OCI-LY3 (cell line): ENCODE measurements around the gene MKNK1.

Source experiments
- H2AFZ ChIP-seq: fragments of 200-600, 300-600 bp; shearing (Covaris generic); 2 replicates; pipeline ENCODE4 v1.6.0; 2014; ENCODE audit warnings: antibody characterized with exemption, low read depth, low read length
- H3K27ac ChIP-seq: fragments of 200-600, 300-600 bp; sonication (generic); 2 replicates; pipeline ENCODE4 v1.5.1; 2014; ENCODE audit warnings: mild to moderate bottlenecking, low read length, moderate library complexity, mixed read lengths
- H3K27me3 ChIP-seq: fragments of 200-600, 300-600 bp; sonication (generic); 2 replicates; pipeline ENCODE4 v1.6.1; 2014; ENCODE audit warnings: low read depth, low read length, mixed read lengths
- H3K36me3 ChIP-seq: fragments of 200-600, 300-600 bp; sonication (generic); replicated peaks from 2 replicates; pipeline ENCODE3; 2014; ENCODE audit warnings: low read depth, low read length, mixed read lengths
- H3K4me1 ChIP-seq: fragments of 300-600, 200-600 bp; sonication (generic); 2 replicates; pipeline ENCODE4 v1.6.1; 2014; ENCODE audit warnings: low read length, mixed read lengths
- H3K4me2 ChIP-seq: fragments of 200-600, 300-600 bp; sonication (generic); 2 replicates; pipeline ENCODE4 v1.6.1; 2014; ENCODE audit warnings: low read length, mixed read lengths
- H3K4me3 ChIP-seq: fragments of 300-600, 200-600 bp; sonication (generic); 2 replicates; pipeline ENCODE4 v1.5.1; 2014; ENCODE audit warnings: antibody characterized with exemption, mild to moderate bottlenecking, low read length, moderate library complexity
- H3K79me2 ChIP-seq: fragments of 300-600, 200-600 bp; shearing (Covaris generic); 2 replicates; pipeline ENCODE4 v1.6.1; 2014; ENCODE audit warnings: mild to moderate bottlenecking, low read length, mixed read lengths
- H3K9ac ChIP-seq: fragments of 300-600, 200-600 bp; shearing (Covaris generic); 2 replicates; pipeline ENCODE4 v1.6.0; 2014; ENCODE audit warnings: mild to moderate bottlenecking, low read length, moderate library complexity
- H3K9me3 ChIP-seq: fragments of 200-600, 300-600 bp; shearing (Covaris generic); 2 replicates; pipeline ENCODE4 v1.6.1; 2014; ENCODE audit warnings: low read length, mixed read lengths; ENCODE audit not compliant: insufficient read depth
- H4K20me1 ChIP-seq: fragments of 200-600, 300-600 bp; sonication (generic); 2 replicates; pipeline ENCODE4 v1.6.1; 2016; ENCODE audit warnings: low read length, mixed read lengths; ENCODE audit not compliant: insufficient read depth
- EZH2phosphoT487 ChIP-seq: fragments of 200-600 bp; shearing (Covaris generic); IDR thresholded peaks from 2 replicates; pipeline ENCODE4 v1.6.1; 2018; ENCODE audit warnings: antibody characterized with exemption, mixed run types, low read depth
- TF ChIP-seq, protein P1 (sequence below): fragments of 200-600, 300-600 bp; sonication (generic); IDR thresholded peaks from 2 replicates; pipeline ENCODE4 v1.5.1; 2014; ENCODE audit warnings: antibody characterized with exemption, low read length, low read depth

The MKNK1 gene

DNA sequence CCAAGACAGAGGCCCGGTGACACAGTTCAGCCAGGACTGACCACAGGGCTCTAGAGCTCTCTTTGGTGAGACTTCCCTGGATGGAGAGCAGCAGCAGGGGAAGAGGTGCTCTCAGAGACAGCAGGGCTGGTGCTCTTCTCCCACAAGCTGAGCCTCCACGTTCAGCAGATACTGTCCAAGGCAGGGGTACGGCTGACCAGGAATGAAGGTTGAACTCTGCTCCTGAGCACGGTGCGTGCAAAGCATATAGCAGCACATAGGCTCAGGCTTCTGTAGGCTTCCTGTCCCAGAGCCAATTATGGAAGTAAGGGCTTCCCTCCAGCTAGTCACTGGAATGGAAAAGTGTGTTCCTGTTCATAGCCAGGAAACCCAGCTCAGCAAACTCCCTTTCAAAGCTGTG lies 90.5 kb downstream of the MKNK1 start:
- Histone ChIP-seq H3K27me3 (no peaks in the 10 kb centered on the region), H3K4me3 (no peak overlapping the region), H3K27ac (no peak overlapping the region), H3K4me2 (no peak overlapping the region), H3K9ac (no peak overlapping the region), H4K20me1 (no peaks in the 10 kb centered on the region), H3K36me3 (no peaks in the 10 kb centered on the region), H2AFZ (no peak overlapping the region), H3K4me1 (peaks cover 5% of the 10 kb centered on the region; the same call in 1 of the 2 replicates), H3K9me3 (no peaks in the 10 kb centered on the region), H3K79me2 (no peaks in the 10 kb centered on the region)
- no peak for TF ChIP-seq EZH2phosphoT487
- TF ChIP-seq, protein P1, sequence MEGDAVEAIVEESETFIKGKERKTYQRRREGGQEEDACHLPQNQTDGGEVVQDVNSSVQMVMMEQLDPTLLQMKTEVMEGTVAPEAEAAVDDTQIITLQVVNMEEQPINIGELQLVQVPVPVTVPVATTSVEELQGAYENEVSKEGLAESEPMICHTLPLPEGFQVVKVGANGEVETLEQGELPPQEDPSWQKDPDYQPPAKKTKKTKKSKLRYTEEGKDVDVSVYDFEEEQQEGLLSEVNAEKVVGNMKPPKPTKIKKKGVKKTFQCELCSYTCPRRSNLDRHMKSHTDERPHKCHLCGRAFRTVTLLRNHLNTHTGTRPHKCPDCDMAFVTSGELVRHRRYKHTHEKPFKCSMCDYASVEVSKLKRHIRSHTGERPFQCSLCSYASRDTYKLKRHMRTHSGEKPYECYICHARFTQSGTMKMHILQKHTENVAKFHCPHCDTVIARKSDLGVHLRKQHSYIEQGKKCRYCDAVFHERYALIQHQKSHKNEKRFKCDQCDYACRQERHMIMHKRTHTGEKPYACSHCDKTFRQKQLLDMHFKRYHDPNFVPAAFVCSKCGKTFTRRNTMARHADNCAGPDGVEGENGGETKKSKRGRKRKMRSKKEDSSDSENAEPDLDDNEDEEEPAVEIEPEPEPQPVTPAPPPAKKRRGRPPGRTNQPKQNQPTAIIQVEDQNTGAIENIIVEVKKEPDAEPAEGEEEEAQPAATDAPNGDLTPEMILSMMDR, result no peak

DNA sequence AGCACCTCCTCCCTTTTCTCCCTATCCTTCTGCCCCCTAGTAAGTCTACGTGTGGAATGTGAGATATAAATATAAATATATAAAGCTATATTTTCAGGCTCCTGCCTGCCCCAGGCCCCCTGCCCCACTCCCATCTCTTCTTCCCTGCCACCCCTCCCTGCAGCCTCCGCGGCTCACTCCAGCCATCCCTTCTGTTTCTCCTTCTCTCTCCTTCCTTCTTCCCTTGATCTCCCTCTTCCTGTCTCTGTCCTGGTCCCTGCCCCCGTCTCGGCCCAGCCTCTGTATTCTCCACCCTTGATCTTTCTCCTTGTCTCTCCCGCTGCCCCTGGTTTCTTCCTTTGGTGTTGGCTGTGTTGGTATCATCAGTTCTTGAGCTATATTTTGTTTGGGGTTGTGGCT lies 91.3 kb downstream of the MKNK1 start:
- Histone ChIP-seq H3K27ac (no peak overlapping the region), H3K36me3 (no peaks in the 10 kb centered on the region), H3K9ac (no peak overlapping the region), H2AFZ (no peak overlapping the region), H3K27me3 (no peaks in the 10 kb centered on the region), H3K4me3 (no peak overlapping the region), H3K4me1 (peaks cover 5% of the 10 kb centered on the region; the same call in 1 of the 2 replicates), H4K20me1 (no peaks in the 10 kb centered on the region), H3K9me3 (no peaks in the 10 kb centered on the region), H3K4me2 (no peak overlapping the region), H3K79me2 (no peaks in the 10 kb centered on the region)
- TF ChIP-seq, protein P1, result no peak
- TF ChIP-seq EZH2phosphoT487, result no peak

DNA sequence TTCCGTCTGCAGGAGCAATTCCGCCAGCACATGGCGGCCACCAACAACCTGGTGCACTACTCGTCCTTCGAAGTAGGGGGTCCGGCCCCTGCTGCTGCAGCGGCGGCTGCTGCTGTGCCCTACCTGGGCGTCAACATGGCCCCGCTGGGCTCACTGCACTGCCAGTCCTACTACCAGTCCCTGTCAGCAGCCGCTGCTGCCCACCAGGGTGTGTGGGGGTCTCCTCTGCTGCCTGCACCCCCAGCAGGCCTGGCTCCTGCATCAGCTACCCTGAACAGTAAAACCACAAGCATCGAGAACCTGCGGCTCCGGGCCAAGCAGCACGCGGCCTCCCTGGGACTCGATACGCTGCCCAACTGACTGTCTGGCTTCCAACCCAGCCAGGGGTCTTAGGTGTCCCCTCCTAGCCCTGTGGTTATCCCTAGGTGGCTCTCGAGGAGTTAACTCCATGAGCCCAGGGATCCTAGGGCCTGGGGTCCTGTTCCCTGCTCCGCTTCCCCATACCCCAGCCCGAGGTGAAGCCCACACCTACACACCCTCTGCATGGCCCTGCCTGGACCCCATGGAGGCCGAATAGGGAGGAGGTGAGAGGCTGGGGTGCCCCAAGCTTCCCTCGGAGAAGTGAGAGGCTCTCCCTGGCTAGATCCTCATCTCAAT lies 91.8 kb downstream of the MKNK1 start:
- no peaks in the 10 kb centered on the region for H4K20me1 ChIP-seq
- no peak overlapping the region for H2AFZ ChIP-seq
- no peaks in the 10 kb centered on the region for H3K9me3 ChIP-seq
- no peak overlapping the region for H3K27ac ChIP-seq
- H3K36me3 ChIP-seq, result no peaks in the 10 kb centered on the region
- H3K4me2 ChIP-seq, result no peak overlapping the region
- H3K4me1 ChIP-seq, result peaks cover 5% of the 10 kb centered on the region; the same call in 1 of the 2 replicates
- H3K27me3 ChIP-seq, result no peaks in the 10 kb centered on the region
- H3K79me2 ChIP-seq, result no peaks in the 10 kb centered on the region
- H3K4me3 ChIP-seq, result no peak overlapping the region
- TF ChIP-seq, protein P1, result no peak
- TF ChIP-seq EZH2phosphoT487, result no peak
- H3K9ac ChIP-seq, result no peak overlapping the region

DNA sequence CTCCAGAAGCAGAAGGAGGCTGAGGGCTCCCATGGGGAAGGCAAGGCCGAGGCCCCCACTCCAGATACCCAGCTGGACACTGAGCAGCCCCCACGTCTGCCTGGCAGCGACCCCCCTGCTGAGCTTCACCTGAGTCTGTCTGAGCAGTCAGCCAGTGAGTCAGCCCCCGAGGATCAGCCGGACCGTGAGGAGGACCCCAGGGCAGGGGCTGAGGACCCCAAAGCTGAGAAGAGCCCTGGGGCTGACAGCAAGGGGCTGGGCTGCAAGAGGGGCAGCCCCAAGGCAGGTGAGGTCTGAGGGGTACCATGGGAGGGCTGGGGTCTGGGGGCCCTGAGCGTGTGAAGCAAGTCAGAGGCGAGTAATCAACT lies 93.1 kb downstream of the MKNK1 start:
- Histone ChIP-seq H3K9me3 (no peaks in the 10 kb centered on the region), H4K20me1 (no peaks in the 10 kb centered on the region), H3K9ac (no peak overlapping the region), H3K27me3 (no peaks in the 10 kb centered on the region), H3K36me3 (no peaks in the 10 kb centered on the region), H3K4me1 (peaks cover 5% of the 10 kb centered on the region; the same call in 1 of the 2 replicates), H3K27ac (no peak overlapping the region), H2AFZ (no peak overlapping the region), H3K79me2 (no peaks in the 10 kb centered on the region), H3K4me3 (no peak overlapping the region), H3K4me2 (no peak overlapping the region)
- TF ChIP-seq, protein P1, result no peak
- no peak for TF ChIP-seq EZH2phosphoT487
